ENCODE results near the gene GATM. TPM values are rescaled to one million over a fixed set of nuclear protein-coding genes. Genes with fewer than 3 reads are reported as not detected.

The GATM gene
- total and polyA plus RNA-seq, 2 of the 8 experiments (the other 6 are each of a cell fraction or from before 2014, with no cell fraction given), result 10.2 to 15.1 TPM

DNA sequence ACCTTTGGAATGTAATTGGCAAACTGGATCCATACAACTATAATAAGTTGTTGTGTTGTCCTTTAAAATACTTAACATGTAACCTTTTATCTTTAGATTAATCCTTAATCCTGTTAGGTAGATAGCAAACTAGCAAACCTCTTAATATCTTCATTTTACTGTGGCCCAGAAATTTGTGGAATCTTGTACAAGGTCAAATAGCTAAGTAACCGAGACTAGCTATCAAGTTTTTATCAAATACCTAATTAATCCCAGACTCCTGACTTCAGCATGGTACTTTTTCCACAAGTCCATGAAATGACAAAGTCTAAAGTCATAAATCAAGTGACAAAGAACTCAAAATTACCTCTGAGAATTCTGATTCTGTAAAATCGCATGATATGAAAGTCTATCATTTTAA lies 4.4 kb downstream of the GATM start (continued):
- TF ChIP-seq RFX5 (IDR thresholded peaks at IDR 0.05; ENCODE audit: borderline replicate concordance, low read depth, low read length), result no peak
- TF ChIP-seq HDAC6 (IDR thresholded peaks at IDR 0.05; ENCODE audit: low read depth, low read length), result no peak

All from H1 (cell line).